SK-N-MC (cell line): ENCODE results near the gene PARP1.

Experiments used
- EZH2 ChIP-seq: fragments of 200-600 bp; sonication (generic); IDR thresholded peaks from one replicate; pipeline ENCODE4 v1.6.1; 2017; ENCODE audit warnings: antibody characterized with exemption
- POLR2AphosphoS5 ChIP-seq: IDR thresholded peaks from 2 replicates; pipeline ENCODE4 v1.6.1; 2012; ENCODE audit warnings: mild to moderate bottlenecking, low read depth, low read length, borderline replicate concordance

DNA sequence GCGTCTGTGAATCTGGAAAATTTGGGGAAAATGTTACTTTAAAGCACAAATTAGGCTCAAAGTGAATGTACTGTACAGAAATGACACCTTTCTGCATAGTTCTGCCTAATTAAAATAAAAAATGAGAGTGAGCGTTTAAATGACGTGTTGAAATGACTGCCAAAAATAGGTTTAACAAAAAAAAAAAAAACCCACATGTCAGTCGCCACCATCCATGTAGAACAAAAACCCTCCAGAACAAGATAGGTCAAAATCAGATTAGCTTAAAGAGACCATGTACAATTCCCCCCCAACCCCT, 745 bp downstream of the PARP1 start:
- TF ChIP-seq EZH2 (no peak), POLR2AphosphoS5 (no peak)
